PC-9 (cell line): ENCODE measurements around the gene CCR4.

Experiments
- CTCF ChIP-seq: fragments of 200-600 bp; sonication (generic); conservative IDR thresholded peaks from 2 replicates; pipeline ENCODE4 v1.6.1; 2017; ENCODE audit warnings: mixed run types, antibody characterized with exemption, mild to moderate bottlenecking, moderate library complexity
- EZH2 ChIP-seq: fragments of 200-600 bp; sonication (generic); IDR thresholded peaks from 2 replicates; pipeline ENCODE4 v1.8.0; 2017; ENCODE audit warnings: antibody characterized with exemption, low read depth

- no peak for TF ChIP-seq CTCF
- no peak for TF ChIP-seq EZH2
These were observed 3.1 kb downstream of the CCR4 start for GRCh38 chr3:32954506-32954905.
